Choroid plexus epithelial cell (primary cell): ENCODE measurements around the gene RPL32.

Source experiments
- DNase-seq: peaks from one replicate; pipeline ENCODE4 v3.0.0-alpha.2; 2010; ENCODE audit warnings: low read depth
- H3K4me3 ChIP-seq: 2 replicates; pipeline ENCODE4 v1.5.1; 2011; ENCODE audit warnings: low read depth, mild to moderate bottlenecking, control low read depth, low read length, moderate library complexity
- CTCF ChIP-seq: conservative IDR thresholded peaks from 2 replicates; pipeline ENCODE4 v1.5.1; 2011; ENCODE audit warnings: low read depth, mild to moderate bottlenecking, control low read depth, inconsistent platforms, low read length, moderate library complexity

The RPL32 gene

GRCh38 chr3:12841149-12841969 lies at the start of gene RPL32:
Gene RPL32, minus strand, starts transcription at chr3:12841565. Its CDS starts 1,328 bp downstream, at chr3:12840237.
- peak within 1 kb of the TSS; percentile 95 for H3K4me3 ChIP-seq
- TF ChIP-seq CTCF, result peak; percentile 78

GRCh38 chr3:12890610-12891390 lies 49.4 kb upstream of the RPL32 start:
- TF ChIP-seq CTCF, result no peak
- no peak overlapping the region for H3K4me3 ChIP-seq
- DNase-seq, result no peak

More at GRCh38 chr3:12841149-12841969, at the start of gene RPL32:
- DNase-seq, result peak; percentile 99

- TF ChIP-seq CTCF, result no peak
- no peak overlapping the region for H3K4me3 ChIP-seq
- no peak for DNase-seq
Measured at GRCh38 chr3:12886736-12887135, 45.4 kb upstream of the RPL32 start.

- no peak for TF ChIP-seq CTCF
- no peak for DNase-seq
- no peak overlapping the region for H3K4me3 ChIP-seq
Measured at GRCh38 chr3:12886106-12886679, 44.8 kb upstream of the RPL32 start.

GRCh38 chr3:12885583-12885930 lies 44.2 kb upstream of the RPL32 start:
- H3K4me3 ChIP-seq, result no peak overlapping the region
- no peak for TF ChIP-seq CTCF
- peak; percentile 15 for DNase-seq

- no peak overlapping the region for H3K4me3 ChIP-seq
- no peak for DNase-seq
- TF ChIP-seq CTCF, result no peak
Measured at GRCh38 chr3:12884790-12885582, 43.6 kb upstream of the RPL32 start.
